Endothelial cell of umbilical vein (primary cell): ENCODE results near the gene P3H2. TPM values are rescaled to one million over a fixed set of nuclear protein-coding genes. Genes with fewer than 3 reads are reported as not detected.

ENCODE experiments used
- BruUV-seq: library from RNA; stranded (reverse); fragments of 400-500 nt; replicated peaks from 2 replicates; lab custom pipeline; 2021; lab: Mats Ljungman, UMichigan
- CTCF ChIA-PET: fragments of 300-600, 350-600 bp; sonication (Branson Sonifier 250); formaldehyde crosslinking; loops from one replicate; lab custom pipeline; 2021; ENCODE audit warnings: antibody characterized with exemption, inconsistent platforms; lab: Charles Lee
- POLR2A ChIA-PET: fragments of 300-600, 350-600 bp; sonication (Branson Sonifier 250); formaldehyde crosslinking; loops from one replicate; lab custom pipeline; 2021; ENCODE audit warnings: antibody characterized with exemption, inconsistent platforms; lab: Charles Lee
- DNase-seq: peaks from one replicate; pipeline ENCODE4 v3.0.0-alpha.2; 2011; ENCODE audit warnings: low read depth, low spot score
- FAIRE-seq: peaks from 2 replicates; lab custom pipeline; 2011; peaks lifted over from hg19 to GRCh38; lab: Jason Lieb, UNC
- H2AFZ ChIP-seq: 2 replicates; pipeline ENCODE4 v1.6.0; 2012; ENCODE audit warnings: low read depth, low read length, control low read depth, inconsistent platforms
- H3K27ac ChIP-seq: 2 replicates; pipeline ENCODE4 v1.5.1; 2011; ENCODE audit warnings: low read depth, mild to moderate bottlenecking, control low read depth, low read length, moderate library complexity; ENCODE audit not compliant: insufficient read depth
- H3K27me3 ChIP-seq, 2 experiments: 2 replicates each; pipeline versions ENCODE4 v1.6.0 to v1.6.1; 2011; ENCODE audit warnings: low read length in 2 of 2, mixed read lengths in 1 of 2; ENCODE audit not compliant: control insufficient read depth in 2 of 2, insufficient read depth in 2 of 2
- H3K36me3 ChIP-seq, 2 experiments: 2 replicates in 1 of 2; 3 replicates in 1 of 2; pipeline ENCODE4 v1.5.1; 2011; ENCODE audit warnings: low read length in 2 of 2, mild to moderate bottlenecking in 1 of 2, moderate library complexity in 1 of 2; ENCODE audit not compliant: control insufficient read depth in 2 of 2, insufficient read depth in 2 of 2; ENCODE audit errors: extremely low read depth in 1 of 2
- H3K4me1 ChIP-seq: 3 replicates; pipeline ENCODE4 v1.5.1; 2011; ENCODE audit warnings: mild to moderate bottlenecking, low read length; ENCODE audit not compliant: control insufficient read depth, insufficient read depth; ENCODE audit errors: extremely low read depth
- H3K4me2 ChIP-seq: 2 replicates; pipeline ENCODE4 v1.6.1; 2011; ENCODE audit warnings: low read length, control low read depth, mixed read lengths; ENCODE audit not compliant: insufficient read depth
- H3K4me3 ChIP-seq, 3 experiments: fragments of 200-600 bp in 1 of 3; sonication (generic), shearing (Covaris generic) in 1 of 3; replicated peaks in 1 of 3; 2 replicates each; pipeline ENCODE4 v1.5.1; 2011 to 2016; ENCODE audit warnings: control low read depth in 3 of 3, low read length in 3 of 3, mild to moderate bottlenecking in 2 of 3, inconsistent platforms in 1 of 3, low read depth in 1 of 3, moderate library complexity in 1 of 3; ENCODE audit not compliant: insufficient read depth in 1 of 3
- H3K79me2 ChIP-seq: 2 replicates; pipeline ENCODE4 v1.6.0; 2012; ENCODE audit warnings: low read length, inconsistent platforms; ENCODE audit not compliant: control insufficient read depth, insufficient read depth
- H3K9ac ChIP-seq: replicated peaks from 2 replicates; pipeline ENCODE3; 2011; ENCODE audit warnings: low read length, control low read depth; ENCODE audit not compliant: insufficient read depth; ENCODE audit errors: extremely low read depth
- H3K9me1 ChIP-seq: replicated peaks from 3 replicates; pipeline ENCODE4 v1.6.0; 2011; ENCODE audit warnings: mild to moderate bottlenecking, low read length; ENCODE audit not compliant: control insufficient read depth, insufficient read depth; ENCODE audit errors: extremely low read depth
- H3K9me3 ChIP-seq: replicated peaks from 2 replicates; pipeline ENCODE4 v1.5.1; 2012; ENCODE audit warnings: low read length, inconsistent platforms; ENCODE audit not compliant: control insufficient read depth, insufficient read depth
- H4K20me1 ChIP-seq: replicated peaks from 2 replicates; pipeline ENCODE3; 2011; ENCODE audit warnings: mild to moderate bottlenecking, low read length; ENCODE audit not compliant: control insufficient read depth, insufficient read depth; ENCODE audit errors: extremely low read depth
- CTCF ChIP-seq, 2 donors: IDR thresholded peaks; 1 replicate in 1 of 2; 2 replicates in 1 of 2; pipeline ENCODE4 v1.5.1; 2011; ENCODE audit warnings: low read length in 2 of 2, mild to moderate bottlenecking in 2 of 2, moderate library complexity in 2 of 2, control low read depth in 1 of 2, inconsistent platforms in 1 of 2, low read depth in 1 of 2; ENCODE audit not compliant: insufficient read depth in 1 of 2; ENCODE audit errors: extremely low read depth in 1 of 2
- EZH2 ChIP-seq: IDR thresholded peaks from 2 replicates; pipeline ENCODE4 v1.6.1; 2012; ENCODE audit warnings: borderline replicate concordance, low read depth, mild to moderate bottlenecking, moderate library complexity, low read length, inconsistent platforms; ENCODE audit not compliant: severe bottlenecking
- GATA2 ChIP-seq: IDR thresholded peaks from 2 replicates; pipeline ENCODE4 v1.7.0; 2011; ENCODE audit warnings: low read depth, mild to moderate bottlenecking, moderate library complexity, mixed read lengths, low read length; ENCODE audit not compliant: insufficient read length, insufficient read depth
- JUN ChIP-seq: IDR thresholded peaks from 2 replicates; pipeline ENCODE4 v1.6.1; 2011; ENCODE audit warnings: borderline replicate concordance, low read depth; ENCODE audit not compliant: insufficient read length, insufficient read depth
- MAX ChIP-seq: IDR thresholded peaks from 2 replicates; pipeline ENCODE4 v1.6.1; 2011; ENCODE audit not compliant: insufficient read depth, insufficient read length
- MYC ChIP-seq: IDR thresholded peaks from one replicate; pipeline ENCODE4 v1.6.1; 2011; ENCODE audit warnings: mild to moderate bottlenecking, low read depth, low read length
- POLR2A ChIP-seq: IDR thresholded peaks from 2 replicates; pipeline ENCODE4 v1.6.1; 2012; ENCODE audit warnings: low read depth, mild to moderate bottlenecking, control low read depth, low read length
- POLR2AphosphoS5 ChIP-seq: IDR thresholded peaks from 2 replicates; pipeline ENCODE4 v1.6.1; 2012; ENCODE audit warnings: low read depth, mild to moderate bottlenecking, control low read depth, low read length, moderate library complexity; ENCODE audit not compliant: insufficient read depth
- dilution Hi-C: fragments of 300-500 bp; cut with MboI; formaldehyde crosslinking; loops from one replicate; pipeline ENCODE4 v1.15.0; 2019; ENCODE audit warnings: low sequenced_read_pairs; ENCODE audit not compliant: extremely low pct_ligation_motif_present
- intact Hi-C: fragments of 100-400 bp; cut with micrococcal nuclease; formaldehyde crosslinking; loops from one replicate; pipeline ENCODE4 v1.10.0; 2022
- polyA plus RNA-seq, 4 experiments: library from polyadenylated mRNA; depleted of rRNA in 3 of 4; stranded (reverse) in 3 of 4; unstranded in 1 of 4; fragments of >200 nt; gene quantifications; 2 replicates each; pipeline versions ENCODE4 v1.2.1 to v1.2.3, GENCODE V29; 2011 to 2012; ENCODE audit warnings: missing spikeins in 1 of 4
- total RNA-seq: library from RNA; stranded (reverse); gene quantifications from 2 replicates; pipeline ENCODE4 v1.2.3, GENCODE V29; 2021

The P3H2 gene
- total and polyA plus RNA-seq, 2 donors (not counting 3 experiments of a cell fraction or from before 2014, with no cell fraction given) = 6.6 to 6.8 TPM

GRCh38 chr3:190005343-190006113, 115.2 kb downstream of the P3H2 start:
- ChIA-PET POLR2A (no interaction called here), CTCF (no interaction called here)
- Histone ChIP-seq H3K9me3 (no peaks in the 10 kb centered on the region), H3K4me1 (peaks cover 26% of the 10 kb centered on the region), H2AFZ (no peak overlapping the region), H3K36me3 (no peaks in the 10 kb centered on the region), H4K20me1 (no peaks in the 10 kb centered on the region), H3K4me3 (no peak overlapping the region), H3K9me1 (no peaks in the 10 kb centered on the region), H3K27me3 (no peaks in the 10 kb centered on the region), H3K79me2 (no peaks in the 10 kb centered on the region), H3K9ac (no peak overlapping the region), H3K4me2 (no peak overlapping the region), H3K27ac (no peak overlapping the region)
- DNase-seq = no peak
- no peak for FAIRE-seq
- TF ChIP-seq GATA2 = no peak
- no peak for TF ChIP-seq MYC
- TF ChIP-seq POLR2A = no peak
- TF ChIP-seq CTCF (IDR thresholded peaks at IDR 0.05; ENCODE audit: extremely low read depth in 1 of 2, insufficient read depth in 1 of 2, low read depth in 1 of 2, low read length in 2 of 2) = no peak
- no peak for TF ChIP-seq JUN
- no peak for TF ChIP-seq POLR2AphosphoS5
- no peak for TF ChIP-seq MAX
- no peak for TF ChIP-seq EZH2
- no TSS peak for BruUV-seq
- dilution Hi-C loops = no loop called here
- intact Hi-C loops = no loop called here
